Heart left ventricle (tissue), 13 donors: ENCODE measurements around the gene DNAI2.

Source experiments
- POLR2A ChIP-seq, 2 donors: fragments of 450-650 bp; IDR thresholded peaks; one replicate each; pipeline ENCODE4 v1.6.1; 2017; ENCODE audit warnings: antibody characterized with exemption in 2 of 2, mild to moderate bottlenecking in 2 of 2, moderate library complexity in 2 of 2
- TF ChIP-seq, protein P1 (sequence below), 12 donors: fragments of 200-600 bp; sonication (generic) in 4 of 12; IDR thresholded peaks; one replicate each; pipeline versions ENCODE4 v1.5.0 to v1.8.0; 2018 to 2022; ENCODE audit warnings: antibody characterized with exemption in 12 of 12, mild to moderate bottlenecking in 5 of 12
- donor health status: ischemic (EF 13 %, LVEDD 7.1; RV severe dilation, severe dysfunction).
- donor health status: DM: no; HTN: yes; CAD: no.
- donor health status: DM: no; HTN: no; CAD: no.
- donor health status: ischemic (EF 25% LVEDD 6.9; RV normal size, moderate dysfunction).
- donor health status: ischemic (EF 25% LVEDD 5.7; RV mildly dilated, moderate dysfunction).
- donor health status: ischemic (EF 35%, LVEDD 5.7; RV mildly dilated, moderate dysfunction).
- donor health status: nonischemic (EF 11% LVEDD 7.7; RV severe dilation, severe dysfunction).
- donor health status: DM: yes; HTN: yes; CAD: no.
- donor health status: PGD.
- donor health status: ischemic (EF 29% LVEDD 5.4; RV normal size, mild dysfunction).
- donor health status: nonischemic (EF 23%, LVEDD 6.1; RV moderate dilation, normal function).

GRCh38 chr17:74303305-74303704, 29.3 kb downstream of the DNAI2 start:
- TF ChIP-seq, protein P1, sequence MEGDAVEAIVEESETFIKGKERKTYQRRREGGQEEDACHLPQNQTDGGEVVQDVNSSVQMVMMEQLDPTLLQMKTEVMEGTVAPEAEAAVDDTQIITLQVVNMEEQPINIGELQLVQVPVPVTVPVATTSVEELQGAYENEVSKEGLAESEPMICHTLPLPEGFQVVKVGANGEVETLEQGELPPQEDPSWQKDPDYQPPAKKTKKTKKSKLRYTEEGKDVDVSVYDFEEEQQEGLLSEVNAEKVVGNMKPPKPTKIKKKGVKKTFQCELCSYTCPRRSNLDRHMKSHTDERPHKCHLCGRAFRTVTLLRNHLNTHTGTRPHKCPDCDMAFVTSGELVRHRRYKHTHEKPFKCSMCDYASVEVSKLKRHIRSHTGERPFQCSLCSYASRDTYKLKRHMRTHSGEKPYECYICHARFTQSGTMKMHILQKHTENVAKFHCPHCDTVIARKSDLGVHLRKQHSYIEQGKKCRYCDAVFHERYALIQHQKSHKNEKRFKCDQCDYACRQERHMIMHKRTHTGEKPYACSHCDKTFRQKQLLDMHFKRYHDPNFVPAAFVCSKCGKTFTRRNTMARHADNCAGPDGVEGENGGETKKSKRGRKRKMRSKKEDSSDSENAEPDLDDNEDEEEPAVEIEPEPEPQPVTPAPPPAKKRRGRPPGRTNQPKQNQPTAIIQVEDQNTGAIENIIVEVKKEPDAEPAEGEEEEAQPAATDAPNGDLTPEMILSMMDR (IDR thresholded peaks at IDR 0.05), result no peak
- TF ChIP-seq POLR2A (IDR thresholded peaks at IDR 0.05), result no peak
